Measurements from ENCODE around the gene DCST2.

DCST2 gene

DNA sequence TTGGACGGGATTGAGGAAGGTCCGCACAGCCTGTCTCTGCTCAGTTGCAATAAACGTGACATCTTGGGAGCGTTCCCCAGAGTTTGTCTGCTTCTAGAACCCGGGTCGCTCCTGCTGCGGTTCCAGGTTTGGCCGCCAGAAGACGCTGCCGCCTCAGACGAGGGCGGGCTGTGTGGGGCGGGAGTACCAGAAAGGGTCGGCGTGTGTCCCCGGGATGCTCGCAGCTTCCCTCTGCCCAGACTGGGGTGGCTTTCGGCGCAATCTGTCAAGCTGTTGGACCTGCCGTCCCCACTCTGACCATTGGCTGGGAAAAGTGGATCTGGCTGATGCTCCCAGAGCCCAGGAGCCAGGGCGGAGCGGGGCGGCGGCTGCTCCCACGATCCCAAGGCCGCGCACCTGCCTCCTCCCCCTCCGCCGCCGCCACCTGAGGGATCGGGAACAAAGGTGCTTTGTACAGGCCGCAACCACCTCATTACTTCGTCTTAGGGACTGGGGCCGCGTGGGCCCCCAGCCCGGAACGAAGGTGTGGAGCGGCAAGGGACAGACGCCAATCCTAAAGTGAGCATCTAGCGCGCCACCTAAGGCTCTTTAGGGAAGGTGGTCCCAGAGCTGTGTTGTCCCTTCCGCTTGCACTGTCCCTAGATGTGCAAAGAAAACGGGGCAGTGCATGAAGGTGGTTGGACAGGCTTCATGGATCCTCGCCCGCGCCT lies 29.3 kb upstream of the DCST2 start:
- H3K36me3 ChIP-seq (ENCODE audit: control insufficient read depth in 4 of 4, insufficient read depth in 4 of 4, low read length in 3 of 4) = peaks cover 0 to 20% (median 11%) of the 10 kb centered on the region in 4 experiments
- H3K27me3 ChIP-seq (replicated peaks in 2 of 5; ENCODE audit: control insufficient read depth in 4 of 5, insufficient read depth in 5 of 5, low read length in 4 of 5) = no peaks in the 10 kb centered on the region
- ChIA-PET POLR2A (interaction anchor here (0.6 to 1.9 kb wide), 2 partner anchors 22 to 68 kb away, joined by 3 to 10 read pairs; no protein-coding TSS in a partner anchor), CTCF (interaction anchor here (0.9 to 22.6 kb wide), 7 partner anchors 13 to 53 kb away, joined by 3 to 368 read pairs (median 5); partner anchors contain the start of genes ADAM15 and EFNA3)
- H3K27ac ChIP-seq (ENCODE audit: insufficient read depth in 1 of 2, low read depth in 1 of 2, low read length in 2 of 2, poor library complexity in 1 of 2, severe bottlenecking in 2 of 2) = no peak overlapping the region
- peaks cover 0 to 29% (median 27%) of the 10 kb centered on the region in 4 experiments for H3K4me1 ChIP-seq (ENCODE audit: control extremely low read depth in 1 of 4, control insufficient read depth in 4 of 4, insufficient read depth in 4 of 4, low read length in 3 of 4)
- peak overlapping the region in 6 of 7 experiments; percentile 44 to 88 (median 76) for H3K4me3 ChIP-seq (ENCODE audit: control insufficient read depth in 1 of 7, extremely low read depth in 1 of 7, insufficient read depth in 4 of 7, low read depth in 2 of 7, low read length in 6 of 7)
- WGBS (ENCODE audit: insufficient coverage) = 13% methylated on average over 35 of the region's 46 CpGs
- no peaks in the 10 kb centered on the region for H3K9me3 ChIP-seq (ENCODE audit: control extremely low read depth in 1 of 5, control insufficient read depth in 4 of 5, insufficient read depth in 2 of 5, low read depth in 1 of 5, low read length in 4 of 5)
- DNase-seq = peak; percentile 51 to 75 (median 71)

DNA sequence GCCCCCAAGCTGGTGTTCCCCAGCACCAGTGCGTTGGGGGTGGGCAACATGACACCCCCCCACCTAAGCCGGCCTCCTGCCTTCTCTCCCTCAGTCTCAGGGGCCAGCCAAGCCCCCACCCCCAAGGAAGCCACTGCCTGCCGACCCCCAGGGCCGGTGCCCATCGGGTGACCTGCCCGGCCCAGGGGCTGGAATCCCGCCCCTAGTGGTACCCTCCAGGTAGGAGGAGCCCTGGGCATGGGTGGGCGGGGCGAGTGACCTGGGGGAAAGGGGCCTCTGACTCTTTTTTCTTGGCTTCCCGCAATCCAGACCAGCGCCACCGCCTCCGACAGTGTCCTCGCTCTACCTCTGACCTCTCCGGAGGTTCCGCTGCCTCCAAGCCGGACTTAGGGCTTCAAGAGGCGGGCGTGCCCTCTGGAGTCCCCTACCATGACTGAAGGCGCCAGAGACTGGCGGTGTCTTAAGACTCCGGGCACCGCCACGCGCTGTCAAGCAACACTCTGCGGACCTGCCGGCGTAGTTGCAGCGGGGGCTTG lies 28.6 kb upstream of the DCST2 start:
- no peak overlapping the region for H3K4me3 ChIP-seq (ENCODE audit: control insufficient read depth in 1 of 7, extremely low read depth in 1 of 7, insufficient read depth in 4 of 7, low read depth in 2 of 7, low read length in 6 of 7)
- DNase-seq = no peak
- ChIA-PET POLR2A (interaction anchor here (1.4 to 1.9 kb wide), 2 partner anchors 10 to 22 kb away, joined by 3 to 10 read pairs; no protein-coding TSS in a partner anchor), CTCF (interaction anchor here (0.8 to 22.6 kb wide), 18 partner anchors 7 to 591 kb away, joined by 3 to 368 read pairs (median 3); partner anchors contain the start of genes ADAM15, DCST1, DCST2 and EFNA3)
- peaks cover 0 to 29% (median 27%) of the 10 kb centered on the region in 4 experiments for H3K4me1 ChIP-seq (ENCODE audit: control extremely low read depth in 1 of 4, control insufficient read depth in 4 of 4, insufficient read depth in 4 of 4, low read length in 3 of 4)
- WGBS (ENCODE audit: insufficient coverage) = 92% methylated on average over 22 of the region's 29 CpGs
- H3K9me3 ChIP-seq (ENCODE audit: control extremely low read depth in 1 of 5, control insufficient read depth in 4 of 5, insufficient read depth in 2 of 5, low read depth in 1 of 5, low read length in 4 of 5) = no peaks in the 10 kb centered on the region
- peaks cover 0 to 26% (median 17%) of the 10 kb centered on the region in 4 experiments for H3K36me3 ChIP-seq (ENCODE audit: control insufficient read depth in 4 of 4, insufficient read depth in 4 of 4, low read length in 3 of 4)
- no peaks in the 10 kb centered on the region for H3K27me3 ChIP-seq (replicated peaks in 2 of 5; ENCODE audit: control insufficient read depth in 4 of 5, insufficient read depth in 5 of 5, low read length in 4 of 5)
- no peak overlapping the region for H3K27ac ChIP-seq (ENCODE audit: insufficient read depth in 1 of 2, low read depth in 1 of 2, low read length in 2 of 2, poor library complexity in 1 of 2, severe bottlenecking in 2 of 2)

DNA sequence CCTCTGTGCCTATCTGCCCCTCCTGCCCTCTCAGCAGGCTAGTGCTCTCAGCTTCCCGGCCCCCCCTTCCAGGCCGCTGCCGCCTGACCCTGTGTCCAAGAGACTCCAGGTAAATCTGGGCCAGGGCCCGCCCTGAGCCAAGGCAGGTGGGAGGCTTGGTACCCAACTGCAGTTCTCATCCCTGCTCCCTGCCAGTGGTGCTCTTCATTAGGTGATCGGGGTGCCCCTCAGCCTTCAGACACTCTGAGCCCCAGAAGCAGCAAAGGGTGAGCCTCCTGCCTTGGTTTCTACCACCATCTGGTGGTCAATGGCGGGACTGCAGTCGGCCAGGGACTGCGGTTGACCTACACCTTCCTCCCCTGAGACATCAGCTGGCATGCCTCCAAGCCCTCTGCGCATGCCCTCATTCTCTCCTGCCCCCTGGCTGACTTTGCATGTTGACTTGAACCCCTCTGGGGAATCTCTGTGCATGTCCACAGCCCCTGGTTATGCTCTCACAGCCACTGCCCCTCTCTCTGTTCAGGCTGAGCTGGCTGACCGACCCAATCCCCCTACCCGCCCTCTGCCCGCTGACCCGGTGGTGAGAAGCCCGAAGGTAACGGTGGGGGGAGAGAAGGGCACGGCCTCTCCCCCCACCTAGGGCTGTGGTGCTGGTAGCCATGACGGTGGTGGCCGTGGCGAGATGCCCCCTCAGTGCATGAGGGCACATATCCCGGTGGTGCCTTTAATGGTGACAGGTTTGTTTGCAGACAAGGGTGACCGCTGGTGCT lies 28.0 kb upstream of the DCST2 start:
- no peak overlapping the region for H3K4me3 ChIP-seq (ENCODE audit: control insufficient read depth in 1 of 7, extremely low read depth in 1 of 7, insufficient read depth in 4 of 7, low read depth in 2 of 7, low read length in 6 of 7)
- H3K4me1 ChIP-seq (ENCODE audit: control extremely low read depth in 1 of 4, control insufficient read depth in 4 of 4, insufficient read depth in 4 of 4, low read length in 3 of 4) = peaks cover 0 to 29% (median 27%) of the 10 kb centered on the region in 4 experiments
- DNase-seq = peak; percentile 88 to 93 (median 89)
- H3K27ac ChIP-seq (ENCODE audit: insufficient read depth in 1 of 2, low read depth in 1 of 2, low read length in 2 of 2, poor library complexity in 1 of 2, severe bottlenecking in 2 of 2) = no peak overlapping the region
- 40% methylated on average over 13 of the region's 21 CpGs for WGBS (ENCODE audit: insufficient coverage)
- POLR2A ChIA-PET = interaction anchor here (1.4 kb wide), 1 partner anchor 9 kb away, joined by 3 read pairs; no protein-coding TSS in a partner anchor
- peaks cover 0 to 31% (median 20%) of the 10 kb centered on the region in 4 experiments for H3K36me3 ChIP-seq (ENCODE audit: control insufficient read depth in 4 of 4, insufficient read depth in 4 of 4, low read length in 3 of 4)
- H3K27me3 ChIP-seq (replicated peaks in 2 of 5; ENCODE audit: control insufficient read depth in 4 of 5, insufficient read depth in 5 of 5, low read length in 4 of 5) = no peaks in the 10 kb centered on the region
- no peaks in the 10 kb centered on the region for H3K9me3 ChIP-seq (ENCODE audit: control extremely low read depth in 1 of 5, control insufficient read depth in 4 of 5, insufficient read depth in 2 of 5, low read depth in 1 of 5, low read length in 4 of 5)
- CTCF ChIA-PET = interaction anchor here (0.8 to 22.6 kb wide), 24 partner anchors 8 to 590 kb away, joined by 3 to 368 read pairs (median 4); partner anchors contain the start of genes ADAM15, DCST1, DCST2 and EFNA3

DNA sequence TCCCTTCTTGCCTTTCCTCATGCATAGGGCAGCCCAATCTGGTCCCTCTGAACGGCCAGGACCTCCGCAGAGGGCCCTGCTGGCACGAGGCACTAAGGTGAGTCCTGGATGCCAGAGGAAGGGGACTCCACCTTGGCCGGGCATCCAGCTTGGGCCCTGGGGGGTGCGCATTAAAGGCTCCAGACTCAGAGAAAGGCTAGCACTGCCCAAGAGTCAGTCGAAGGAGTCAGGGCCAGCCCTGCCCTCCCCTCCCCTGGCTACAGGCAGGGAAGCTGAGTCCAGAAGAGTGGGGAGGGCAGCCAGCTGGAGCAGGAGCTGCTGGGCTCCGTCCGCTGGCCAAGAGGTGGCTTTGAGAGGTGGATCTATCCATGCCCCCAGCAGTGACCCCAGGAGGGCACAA lies 27.2 kb upstream of the DCST2 start:
- ChIA-PET POLR2A (interaction anchor here (1.4 kb wide), 1 partner anchor 9 kb away, joined by 3 read pairs; no protein-coding TSS in a partner anchor), CTCF (interaction anchor here (0.8 to 22.6 kb wide), 21 partner anchors 15 to 500 kb away, joined by 3 to 368 read pairs (median 4); partner anchors contain the start of genes ADAM15, DCST1, DCST2 and EFNA3)
- H3K9me3 ChIP-seq (ENCODE audit: control extremely low read depth in 1 of 5, control insufficient read depth in 4 of 5, insufficient read depth in 2 of 5, low read depth in 1 of 5, low read length in 4 of 5) = no peaks in the 10 kb centered on the region
- H3K27ac ChIP-seq (ENCODE audit: insufficient read depth in 1 of 2, low read depth in 1 of 2, low read length in 2 of 2, poor library complexity in 1 of 2, severe bottlenecking in 2 of 2) = no peak overlapping the region
- 97% methylated on average over 6 of the region's 8 CpGs for WGBS (ENCODE audit: insufficient coverage)
- no peak for DNase-seq
- peaks cover 0 to 29% (median 27%) of the 10 kb centered on the region in 4 experiments for H3K4me1 ChIP-seq (ENCODE audit: control extremely low read depth in 1 of 4, control insufficient read depth in 4 of 4, insufficient read depth in 4 of 4, low read length in 3 of 4)
- no peaks in the 10 kb centered on the region for H3K27me3 ChIP-seq (replicated peaks in 2 of 5; ENCODE audit: control insufficient read depth in 4 of 5, insufficient read depth in 5 of 5, low read length in 4 of 5)
- H3K36me3 ChIP-seq (ENCODE audit: control insufficient read depth in 4 of 4, insufficient read depth in 4 of 4, low read length in 3 of 4) = peaks cover 0 to 40% (median 24%) of the 10 kb centered on the region in 4 experiments
- H3K4me3 ChIP-seq (ENCODE audit: control insufficient read depth in 1 of 7, extremely low read depth in 1 of 7, insufficient read depth in 4 of 7, low read depth in 2 of 7, low read length in 6 of 7) = no peak overlapping the region

DNA sequence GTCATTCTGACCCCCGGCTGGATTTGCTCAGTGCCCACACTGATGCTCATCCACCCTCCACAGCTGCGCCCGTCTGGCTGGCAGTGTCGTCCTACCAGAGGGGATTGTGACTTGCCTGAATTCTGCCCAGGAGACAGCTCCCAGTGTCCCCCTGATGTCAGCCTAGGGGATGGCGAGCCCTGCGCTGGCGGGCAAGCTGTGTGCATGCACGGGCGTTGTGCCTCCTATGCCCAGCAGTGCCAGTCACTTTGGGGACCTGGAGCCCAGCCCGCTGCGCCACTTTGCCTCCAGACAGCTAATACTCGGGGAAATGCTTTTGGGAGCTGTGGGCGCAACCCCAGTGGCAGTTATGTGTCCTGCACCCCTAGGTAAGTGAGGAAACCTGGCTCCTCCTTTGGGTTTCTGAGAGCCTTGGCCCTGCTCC lies 24.2 kb upstream of the DCST2 start:
- POLR2A ChIA-PET = no interaction called here
- no peak for DNase-seq
- peaks cover 0 to 53% (median 29%) of the 10 kb centered on the region in 4 experiments for H3K36me3 ChIP-seq (ENCODE audit: control insufficient read depth in 4 of 4, insufficient read depth in 4 of 4, low read length in 3 of 4)
- no peak overlapping the region for H3K27ac ChIP-seq (ENCODE audit: insufficient read depth in 1 of 2, low read depth in 1 of 2, low read length in 2 of 2, poor library complexity in 1 of 2, severe bottlenecking in 2 of 2)
- H3K4me3 ChIP-seq (ENCODE audit: control insufficient read depth in 1 of 7, extremely low read depth in 1 of 7, insufficient read depth in 4 of 7, low read depth in 2 of 7, low read length in 6 of 7) = no peak overlapping the region
- H3K4me1 ChIP-seq (ENCODE audit: control extremely low read depth in 1 of 4, control insufficient read depth in 4 of 4, insufficient read depth in 4 of 4, low read length in 3 of 4) = peaks cover 2 to 30% (median 26%) of the 10 kb centered on the region in 4 experiments
- WGBS (ENCODE audit: insufficient coverage) = 97% methylated on average over 13 of the region's 13 CpGs
- no peaks in the 10 kb centered on the region for H3K27me3 ChIP-seq (replicated peaks in 2 of 5; ENCODE audit: control insufficient read depth in 4 of 5, insufficient read depth in 5 of 5, low read length in 4 of 5)
- no peaks in the 10 kb centered on the region for H3K9me3 ChIP-seq (ENCODE audit: control extremely low read depth in 1 of 5, control insufficient read depth in 4 of 5, insufficient read depth in 2 of 5, low read depth in 1 of 5, low read length in 4 of 5)
- CTCF ChIA-PET = interaction anchor here (0.8 to 22.6 kb wide), 10 partner anchors 9 to 75 kb away, joined by 3 to 368 read pairs (median 3); partner anchors contain the start of genes ADAM15, FLAD1 and LENEP

DNA sequence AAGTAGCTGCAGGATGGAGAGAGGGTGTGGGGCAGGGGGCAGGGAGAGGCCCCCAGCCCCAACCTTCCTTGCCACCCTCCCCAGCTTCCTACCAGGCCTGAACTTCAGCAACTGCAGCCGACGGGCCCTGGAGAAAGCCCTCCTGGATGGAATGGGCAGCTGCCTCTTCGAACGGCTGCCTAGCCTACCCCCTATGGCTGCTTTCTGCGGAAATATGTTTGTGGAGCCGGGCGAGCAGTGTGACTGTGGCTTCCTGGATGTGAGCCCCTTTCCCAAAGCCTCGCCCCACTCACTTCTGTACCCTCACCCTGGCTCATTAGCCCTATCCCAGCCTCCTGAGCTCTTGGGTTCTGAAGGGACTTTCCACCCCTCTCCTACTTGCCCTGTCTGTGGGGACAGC lies 23.5 kb upstream of the DCST2 start:
- 98% methylated on average over 8 of the region's 8 CpGs for WGBS (ENCODE audit: insufficient coverage)
- peaks cover 0 to 53% (median 29%) of the 10 kb centered on the region in 4 experiments for H3K36me3 ChIP-seq (ENCODE audit: control insufficient read depth in 4 of 4, insufficient read depth in 4 of 4, low read length in 3 of 4)
- POLR2A ChIA-PET = no interaction called here

More for the DNA sequence above, 23.5 kb upstream of the DCST2 start:
- H3K4me1 ChIP-seq (ENCODE audit: control extremely low read depth in 1 of 4, control insufficient read depth in 4 of 4, insufficient read depth in 4 of 4, low read length in 3 of 4) = peaks cover 2 to 30% (median 27%) of the 10 kb centered on the region in 4 experiments
- no peak overlapping the region for H3K27ac ChIP-seq (ENCODE audit: insufficient read depth in 1 of 2, low read depth in 1 of 2, low read length in 2 of 2, poor library complexity in 1 of 2, severe bottlenecking in 2 of 2)
- no peak for DNase-seq
- no peaks in the 10 kb centered on the region for H3K27me3 ChIP-seq (replicated peaks in 2 of 5; ENCODE audit: control insufficient read depth in 4 of 5, insufficient read depth in 5 of 5, low read length in 4 of 5)
- no peak overlapping the region for H3K4me3 ChIP-seq (ENCODE audit: control insufficient read depth in 1 of 7, extremely low read depth in 1 of 7, insufficient read depth in 4 of 7, low read depth in 2 of 7, low read length in 6 of 7)
- no peaks in the 10 kb centered on the region for H3K9me3 ChIP-seq (ENCODE audit: control extremely low read depth in 1 of 5, control insufficient read depth in 4 of 5, insufficient read depth in 2 of 5, low read depth in 1 of 5, low read length in 4 of 5)
- CTCF ChIA-PET = interaction anchor here (0.8 to 22.6 kb wide), 14 partner anchors 9 to 498 kb away, joined by 3 to 368 read pairs (median 3); partner anchors contain the start of genes ADAM15 and LENEP
